SH-SY5Y (cell line): ENCODE results near the gene MCUR1.

Experiments used
- GATA2 ChIP-seq: IDR thresholded peaks from 2 replicates; pipeline ENCODE4 v1.6.1; 2011; ENCODE audit warnings: mild to moderate bottlenecking, low read depth, low read length
- GATA3 ChIP-seq: IDR thresholded peaks from 2 replicates; pipeline ENCODE4 v1.6.1; 2011; ENCODE audit warnings: low read depth, mild to moderate bottlenecking, low read length, moderate library complexity

DNA sequence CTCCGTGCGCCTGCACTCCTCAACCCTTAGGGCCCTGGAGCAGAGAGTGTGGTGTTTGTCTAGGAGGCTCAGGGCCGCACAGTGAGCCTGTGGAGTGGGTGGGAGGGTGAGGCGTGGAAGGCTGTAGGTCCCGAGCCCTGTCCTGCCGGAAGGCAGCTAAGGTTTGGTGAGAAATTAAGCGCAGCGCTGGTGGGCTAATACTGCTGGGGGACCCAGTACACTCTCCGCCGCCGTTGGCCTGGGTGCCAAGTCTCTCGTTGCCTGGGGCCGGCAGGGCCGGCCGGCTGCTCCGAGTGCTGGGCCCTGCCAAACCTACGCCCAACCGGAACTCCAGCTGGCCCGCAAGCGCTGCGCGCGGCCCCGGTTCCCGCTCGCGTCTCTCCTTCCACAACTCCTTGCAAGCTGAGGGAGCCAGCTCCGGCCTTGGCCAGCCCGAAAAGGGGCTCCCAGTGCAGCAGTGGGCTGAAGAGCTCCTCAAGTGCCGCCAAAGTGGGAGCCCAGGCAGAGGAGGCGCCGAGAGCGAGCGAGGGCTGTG, 40.4 kb upstream of the MCUR1 start:
- TF ChIP-seq GATA3, result no peak
- no peak for TF ChIP-seq GATA2
